IMR-90 (cell line): ENCODE measurements around the gene SMYD1. TPM values are rescaled to one million over a fixed set of nuclear protein-coding genes. Genes with fewer than 3 reads are reported as not detected.

ENCODE experiments used
- ATAC-seq: fragments of 200-7000 bp; cut with Tn5 transposase; 2 replicates; pipeline ENCODE4 v1.9.1; 2020; ENCODE audit warnings: low read depth, mild to moderate bottlenecking, moderate library complexity
- BruUV-seq: library from RNA; stranded (reverse); fragments of 400-500 nt; replicated peaks from 2 replicates; lab custom pipeline; 2021; lab: Mats Ljungman, UMichigan
- CTCF ChIA-PET: fragments of 300-600 bp; formaldehyde crosslinking; extraction: SDS; loops from one replicate; lab custom pipeline; 2021; ENCODE audit warnings: antibody characterized with exemption; lab: Yijun Ruan, JAX
- POLR2A ChIA-PET: fragments of 300-600 bp; sonication (Branson Sonifier 250); formaldehyde crosslinking; loops from one replicate; lab custom pipeline; 2022; ENCODE audit warnings: antibody characterized with exemption; ENCODE audit not compliant: unreplicated experiment; lab: Charles Lee
- DNase-seq: peaks from one replicate; pipeline ENCODE4 v3.0.0; 2013
- H2AFZ ChIP-seq: replicated peaks from 2 replicates; pipeline ENCODE3; 2013; ENCODE audit warnings: low read length, mild to moderate bottlenecking; ENCODE audit not compliant: poor library complexity
- H2AK5ac ChIP-seq: 2 replicates; pipeline ENCODE4 v1.6.1; 2013; ENCODE audit warnings: low read depth, low read length, inconsistent platforms
- H2AK9ac ChIP-seq: replicated peaks from 2 replicates; pipeline ENCODE3; 2013; ENCODE audit warnings: mild to moderate bottlenecking, low read depth, low read length, moderate library complexity; ENCODE audit not compliant: poor library complexity
- H2BK120ac ChIP-seq: 2 replicates; pipeline ENCODE4 v1.6.1; 2013; ENCODE audit warnings: low read depth, low read length, inconsistent platforms
- H2BK15ac ChIP-seq: 3 replicates; pipeline ENCODE4 v1.6.1; 2013; ENCODE audit warnings: low read depth, low read length, inconsistent platforms
- H2BK20ac ChIP-seq: 2 replicates; pipeline ENCODE4 v1.6.1; 2013; ENCODE audit warnings: low read depth, mild to moderate bottlenecking, inconsistent platforms, low read length, moderate library complexity
- H2BK5ac ChIP-seq: 2 replicates; pipeline ENCODE4 v1.6.1; 2013; ENCODE audit warnings: mild to moderate bottlenecking, low read depth, low read length, inconsistent platforms; ENCODE audit not compliant: poor library complexity, severe bottlenecking
- H3K14ac ChIP-seq: replicated peaks from 2 replicates; pipeline ENCODE4 v1.6.1; 2013; ENCODE audit warnings: low read depth, low read length, inconsistent platforms
- H3K18ac ChIP-seq: 2 replicates; pipeline ENCODE4 v1.6.1; 2013; ENCODE audit warnings: low read depth, low read length, control low read depth
- H3K23ac ChIP-seq: 2 replicates; pipeline ENCODE4 v1.6.1; 2013; ENCODE audit warnings: low read depth, low read length, inconsistent platforms
- H3K27ac ChIP-seq: 2 replicates; pipeline ENCODE4 v1.5.1; 2013; ENCODE audit warnings: mild to moderate bottlenecking, control low read depth, low read length; ENCODE audit not compliant: insufficient read depth
- H3K27me3 ChIP-seq: 2 replicates; pipeline ENCODE4 v1.6.1; 2013; ENCODE audit warnings: low read length; ENCODE audit not compliant: control insufficient read depth, insufficient read depth
- H3K36me3 ChIP-seq: 2 replicates; pipeline ENCODE4 v1.6.1; 2013; ENCODE audit warnings: low read length, mixed read lengths; ENCODE audit not compliant: control insufficient read depth, insufficient read depth
- H3K4ac ChIP-seq: 2 replicates; pipeline ENCODE4 v1.6.1; 2013; ENCODE audit warnings: low read depth, low read length, inconsistent platforms
- H3K4me1 ChIP-seq: 2 replicates; pipeline ENCODE4 v1.6.1; 2013; ENCODE audit warnings: low read length, mixed read lengths; ENCODE audit not compliant: control insufficient read depth, insufficient read depth
- H3K4me2 ChIP-seq: 2 replicates; pipeline ENCODE4 v1.6.1; 2013; ENCODE audit warnings: low read depth, mild to moderate bottlenecking, control low read depth, low read length, moderate library complexity
- H3K4me3 ChIP-seq: 2 replicates; pipeline ENCODE4 v1.5.1; 2013; ENCODE audit warnings: low read depth, mild to moderate bottlenecking, control low read depth, low read length, moderate library complexity; ENCODE audit not compliant: insufficient read depth
- H3K56ac ChIP-seq: 2 replicates; pipeline ENCODE4 v1.6.1; 2013; ENCODE audit warnings: low read length, inconsistent platforms; ENCODE audit not compliant: insufficient read depth; ENCODE audit errors: extremely low read depth
- H3K79me1 ChIP-seq, 2 experiments: 2 replicates each; pipeline ENCODE4 v1.6.1; 2013; ENCODE audit warnings: low read length in 2 of 2, inconsistent platforms in 1 of 2, low read depth in 1 of 2
- H3K9ac ChIP-seq: 2 replicates; pipeline ENCODE4 v1.6.1; 2013; ENCODE audit warnings: low read depth, low read length, control low read depth
- H3K9me1 ChIP-seq: 2 replicates; pipeline ENCODE4 v1.6.1; 2013; ENCODE audit warnings: low read length, inconsistent platforms; ENCODE audit not compliant: insufficient read depth
- H3K9me3 ChIP-seq: 2 replicates; pipeline ENCODE4 v1.6.1; 2013; ENCODE audit warnings: low read length; ENCODE audit not compliant: control insufficient read depth, insufficient read depth
- H4K20me1 ChIP-seq: 2 replicates; pipeline ENCODE4 v1.6.1; 2013; ENCODE audit warnings: low read length, inconsistent platforms; ENCODE audit not compliant: insufficient read depth
- H4K5ac ChIP-seq: 2 replicates; pipeline ENCODE4 v1.6.1; 2013; ENCODE audit warnings: mild to moderate bottlenecking, low read depth, low read length, control low read depth
- H4K8ac ChIP-seq, 2 experiments: 2 replicates each; pipeline ENCODE4 v1.6.1; 2013; ENCODE audit warnings: low read depth in 2 of 2, low read length in 2 of 2, control low read depth in 1 of 2, inconsistent platforms in 1 of 2
- H4K91ac ChIP-seq: 2 replicates; pipeline ENCODE4 v1.6.1; 2013; ENCODE audit warnings: low read depth, low read length, inconsistent platforms; ENCODE audit not compliant: insufficient read depth
- CEBPB ChIP-seq: IDR thresholded peaks from 2 replicates; pipeline ENCODE4 v1.6.1; 2012; ENCODE audit warnings: low read depth, low read length, improper control_type of control experiment
- CHD1 ChIP-seq: IDR thresholded peaks from 2 replicates; pipeline ENCODE4 v1.6.1; 2012; ENCODE audit warnings: low read depth, low read length, improper control_type of control experiment
- MXI1 ChIP-seq: IDR thresholded peaks from 2 replicates; pipeline ENCODE4 v1.6.1; 2012; ENCODE audit warnings: low read depth, mild to moderate bottlenecking, low read length, moderate library complexity, borderline replicate concordance
- NFE2L2 ChIP-seq: fragments of 150-350 bp; IDR thresholded peaks from 2 replicates; pipeline ENCODE4 v1.6.1; 2016; ENCODE audit warnings: low read depth, mild to moderate bottlenecking, low read length
- POLR2A ChIP-seq: IDR thresholded peaks from 2 replicates; pipeline ENCODE4 v1.6.1; 2012; ENCODE audit warnings: mild to moderate bottlenecking, low read depth, low read length
- RAD21 ChIP-seq: IDR thresholded peaks from 2 replicates; pipeline ENCODE4 v1.6.1; 2012; ENCODE audit warnings: low read length, improper control_type of control experiment
- RCOR1 ChIP-seq: IDR thresholded peaks from 2 replicates; pipeline ENCODE4 v1.6.1; 2012; ENCODE audit warnings: mild to moderate bottlenecking, low read length, improper control_type of control experiment; ENCODE audit not compliant: insufficient replicate concordance
- RFX5 ChIP-seq: IDR thresholded peaks from 2 replicates; pipeline ENCODE4 v1.8.0; 2012; ENCODE audit warnings: low read depth, mild to moderate bottlenecking, low read length, moderate library complexity
- SMC3 ChIP-seq: fragments of 150-350 bp; IDR thresholded peaks from 2 replicates; pipeline ENCODE4 v1.6.1; 2016; ENCODE audit warnings: low read depth, mild to moderate bottlenecking, antibody characterized with exemption, low read length, moderate library complexity
- WGBS, 2 experiments: methylation state at CpG; one replicate each; pipeline versions ENCODE4 v1.1.5 to v1.1.7; 2013; ENCODE audit warnings: missing lambda C conversion rate in 2 of 2; ENCODE audit not compliant: insufficient read length in 1 of 2; ENCODE audit errors: extremely low coverage in 2 of 2; 5-methylcytosine and 5-hydroxymethylcytosine counted together
- dilution Hi-C: fragments of 300-500 bp; cut with HindIII; formaldehyde crosslinking; loops from one replicate; pipeline ENCODE4 v1.14.3; 2018; ENCODE audit warnings: low sequenced_read_pairs; ENCODE audit not compliant: unreplicated experiment
- in situ Hi-C: fragments of 300-500 bp; cut with MboI; formaldehyde crosslinking; loops from 3 replicates; pipeline ENCODE4 v1.14.3; 2019; ENCODE audit warnings: low sequenced_read_pairs, inconsistent platforms, mixed read lengths
- intact Hi-C: fragments of 100-400 bp; cut with micrococcal nuclease; formaldehyde crosslinking; loops from 2 replicates; pipeline ENCODE4 v1.10.0; 2022
- polyA plus RNA-seq, 3 experiments: library from polyadenylated mRNA; depleted of rRNA; stranded (reverse); fragments of >200 nt; gene quantifications; 2 replicates each; pipeline ENCODE4 v1.2.3, GENCODE V29; 2012; ENCODE audit warnings: low replicate concordance in 1 of 3
- total RNA-seq: library from RNA; depleted of rRNA; stranded (reverse); fragments of >200 nt; gene quantifications from 2 replicates; pipeline ENCODE4 v1.2.3, GENCODE V29; 2012
- TF ChIP-seq, protein P1 (sequence below): conservative IDR thresholded peaks from 2 replicates; pipeline ENCODE4 v1.5.1; 2012; ENCODE audit warnings: mild to moderate bottlenecking, low read depth, low read length, improper control_type of control experiment
- TF ChIP-seq, protein P2 (sequence below): fragments of 150-350 bp; IDR thresholded peaks from 2 replicates; pipeline ENCODE4 v1.6.1; 2017; ENCODE audit warnings: mild to moderate bottlenecking, antibody characterized with exemption, low read length, low read depth
- TF ChIP-seq, protein P3 (sequence below): fragments of 150-350 bp; IDR thresholded peaks from 2 replicates; pipeline ENCODE4 v1.6.1; 2016; ENCODE audit warnings: low read depth, mild to moderate bottlenecking, low read length, moderate library complexity, borderline replicate concordance

SMYD1 gene
- total and polyA plus RNA-seq, 2 of the 4 experiments (the other 2 are of a cell fraction): not detected

DNA sequence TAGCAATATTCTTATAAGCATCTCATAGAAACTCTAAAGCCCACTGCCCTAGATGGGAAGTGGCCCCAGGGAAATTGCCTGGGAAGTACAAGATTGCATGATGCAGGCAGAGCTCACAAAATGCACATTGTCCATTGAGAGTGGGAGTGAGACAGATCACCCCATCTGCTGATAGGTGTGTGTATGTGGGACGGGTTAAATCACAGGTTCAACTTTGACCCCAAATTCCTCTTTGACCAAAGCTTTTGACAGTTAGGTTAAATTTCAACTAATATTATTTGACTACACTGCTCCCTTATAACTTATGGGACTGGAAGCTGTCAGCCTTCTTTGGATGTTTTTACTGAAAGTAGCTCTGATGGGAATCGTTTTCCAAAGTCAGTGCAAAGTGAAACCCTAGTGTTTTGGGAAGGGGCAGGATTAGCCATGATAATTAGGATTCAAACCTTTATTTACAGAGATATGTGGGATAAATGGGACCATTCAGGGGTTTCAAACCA, 71.6 kb downstream of the SMYD1 start:
- H2BK120ac ChIP-seq: no peak overlapping the region
- H3K9me3 ChIP-seq: no peaks in the 10 kb centered on the region
- H3K27ac ChIP-seq: no peak overlapping the region
- H3K4ac ChIP-seq: no peak overlapping the region
- no peak overlapping the region for H3K18ac ChIP-seq
- dilution Hi-C loops: no loop called here
- H4K91ac ChIP-seq: no peak overlapping the region
- ChIA-PET CTCF (no interaction called here), POLR2A (no interaction called here)
- no peak overlapping the region for H4K5ac ChIP-seq
- no TSS peak for BruUV-seq
- ATAC-seq (no peak), DNase-seq (no peak)
- H2AFZ ChIP-seq: no peak overlapping the region
- H2BK15ac ChIP-seq: no peak overlapping the region
- no peak overlapping the region for H2BK20ac ChIP-seq
- no peak overlapping the region for H3K4me2 ChIP-seq
- no peak overlapping the region for H4K8ac ChIP-seq
- H3K4me1 ChIP-seq: no peaks in the 10 kb centered on the region
- H3K14ac ChIP-seq: no peak overlapping the region
- H3K4me3 ChIP-seq: no peak overlapping the region
- H3K23ac ChIP-seq: no peak overlapping the region
- H2AK5ac ChIP-seq: no peak overlapping the region
- H4K20me1 ChIP-seq: no peaks in the 10 kb centered on the region
- TF ChIP-seq CHD1 (no peak), CEBPB (no peak), RAD21 (no peak), RFX5 (no peak), MXI1 (no peak), POLR2A (no peak), SMC3 (no peak), RCOR1 (no peak), NFE2L2 (no peak)
- TF ChIP-seq, protein P1, sequence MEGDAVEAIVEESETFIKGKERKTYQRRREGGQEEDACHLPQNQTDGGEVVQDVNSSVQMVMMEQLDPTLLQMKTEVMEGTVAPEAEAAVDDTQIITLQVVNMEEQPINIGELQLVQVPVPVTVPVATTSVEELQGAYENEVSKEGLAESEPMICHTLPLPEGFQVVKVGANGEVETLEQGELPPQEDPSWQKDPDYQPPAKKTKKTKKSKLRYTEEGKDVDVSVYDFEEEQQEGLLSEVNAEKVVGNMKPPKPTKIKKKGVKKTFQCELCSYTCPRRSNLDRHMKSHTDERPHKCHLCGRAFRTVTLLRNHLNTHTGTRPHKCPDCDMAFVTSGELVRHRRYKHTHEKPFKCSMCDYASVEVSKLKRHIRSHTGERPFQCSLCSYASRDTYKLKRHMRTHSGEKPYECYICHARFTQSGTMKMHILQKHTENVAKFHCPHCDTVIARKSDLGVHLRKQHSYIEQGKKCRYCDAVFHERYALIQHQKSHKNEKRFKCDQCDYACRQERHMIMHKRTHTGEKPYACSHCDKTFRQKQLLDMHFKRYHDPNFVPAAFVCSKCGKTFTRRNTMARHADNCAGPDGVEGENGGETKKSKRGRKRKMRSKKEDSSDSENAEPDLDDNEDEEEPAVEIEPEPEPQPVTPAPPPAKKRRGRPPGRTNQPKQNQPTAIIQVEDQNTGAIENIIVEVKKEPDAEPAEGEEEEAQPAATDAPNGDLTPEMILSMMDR: no peak
- TF ChIP-seq, protein P2, sequence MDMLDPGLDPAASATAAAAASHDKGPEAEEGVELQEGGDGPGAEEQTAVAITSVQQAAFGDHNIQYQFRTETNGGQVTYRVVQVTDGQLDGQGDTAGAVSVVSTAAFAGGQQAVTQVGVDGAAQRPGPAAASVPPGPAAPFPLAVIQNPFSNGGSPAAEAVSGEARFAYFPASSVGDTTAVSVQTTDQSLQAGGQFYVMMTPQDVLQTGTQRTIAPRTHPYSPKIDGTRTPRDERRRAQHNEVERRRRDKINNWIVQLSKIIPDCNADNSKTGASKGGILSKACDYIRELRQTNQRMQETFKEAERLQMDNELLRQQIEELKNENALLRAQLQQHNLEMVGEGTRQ: no peak
- TF ChIP-seq, protein P3, sequence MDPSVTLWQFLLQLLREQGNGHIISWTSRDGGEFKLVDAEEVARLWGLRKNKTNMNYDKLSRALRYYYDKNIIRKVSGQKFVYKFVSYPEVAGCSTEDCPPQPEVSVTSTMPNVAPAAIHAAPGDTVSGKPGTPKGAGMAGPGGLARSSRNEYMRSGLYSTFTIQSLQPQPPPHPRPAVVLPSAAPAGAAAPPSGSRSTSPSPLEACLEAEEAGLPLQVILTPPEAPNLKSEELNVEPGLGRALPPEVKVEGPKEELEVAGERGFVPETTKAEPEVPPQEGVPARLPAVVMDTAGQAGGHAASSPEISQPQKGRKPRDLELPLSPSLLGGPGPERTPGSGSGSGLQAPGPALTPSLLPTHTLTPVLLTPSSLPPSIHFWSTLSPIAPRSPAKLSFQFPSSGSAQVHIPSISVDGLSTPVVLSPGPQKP: no peak
- no peaks in the 10 kb centered on the region for H3K36me3 ChIP-seq
- H3K56ac ChIP-seq: no peak overlapping the region
- H2BK5ac ChIP-seq: no peak overlapping the region
- in situ Hi-C loops: no loop called here
- no peaks in the 10 kb centered on the region for H3K9me1 ChIP-seq
- no peaks in the 10 kb centered on the region for H3K79me1 ChIP-seq
- H2AK9ac ChIP-seq: no peak overlapping the region
- WGBS, 2 experiments: no CpG with 5 or more reads among the region's 2 CpGs
- no peaks in the 10 kb centered on the region for H3K27me3 ChIP-seq
- intact Hi-C loops: no loop called here
- no peak overlapping the region for H3K9ac ChIP-seq
